Vagina (tissue), 2 donors: ENCODE data around the gene HAGHL. TPM values are rescaled to one million over a fixed set of nuclear protein-coding genes. Genes with fewer than 3 reads are reported as not detected.

ENCODE experiments used
- DNase-seq, 2 donors: peaks; one replicate each; pipeline ENCODE4 v3.0.0-alpha.2; 2017; ENCODE audit errors: extremely low spot score in 2 of 2
- H3K27ac ChIP-seq: fragments of 200-600 bp; sonication (generic); one replicate; pipeline ENCODE4 v1.5.1; 2019
- H3K27me3 ChIP-seq: fragments of 200-600 bp; sonication (generic); one replicate; pipeline ENCODE4 v1.5.1; 2019
- H3K36me3 ChIP-seq, 2 donors: fragments of 200-600 bp; sonication (generic); one replicate each; pipeline ENCODE4 v1.5.1; 2017 to 2019
- H3K4me1 ChIP-seq: fragments of 200-600 bp; sonication (generic); one replicate; pipeline ENCODE4 v1.5.1; 2019
- H3K4me3 ChIP-seq, 2 donors: fragments of 200-600 bp; sonication (generic); 1 replicate in 1 of 2; 2 replicates in 1 of 2; pipeline ENCODE4 v1.5.1; 2016 to 2019
- H3K9me3 ChIP-seq: fragments of 200-600 bp; sonication (generic); one replicate; pipeline ENCODE4 v1.5.1; 2019
- CTCF ChIP-seq, 3 experiments: fragments of 450-650 bp in 2 of 3; fragments of 200-600 bp in 1 of 3; sonication (generic) in 1 of 3; IDR thresholded peaks; one replicate each; pipeline ENCODE4 v1.5.1; 2017 to 2019; ENCODE audit warnings: antibody characterized with exemption in 3 of 3, mild to moderate bottlenecking in 2 of 3, moderate library complexity in 2 of 3
- POLR2A ChIP-seq, 2 donors: fragments of 450-650 bp; IDR thresholded peaks; one replicate each; pipeline ENCODE4 v1.6.1; 2017; ENCODE audit warnings: antibody characterized with exemption in 2 of 2, mild to moderate bottlenecking in 2 of 2, moderate library complexity in 2 of 2
- POLR2AphosphoS5 ChIP-seq, 2 donors: sonication (generic); formaldehyde crosslinking; IDR thresholded peaks; one replicate each; pipeline ENCODE4 v1.9.0; 2017; ENCODE audit warnings: antibody characterized with exemption in 2 of 2, mild to moderate bottlenecking in 2 of 2, low read depth in 1 of 2; ENCODE audit not compliant: insufficient read depth in 1 of 2
- intact Hi-C: fragments of 100-400 bp; cut with DNase I; formaldehyde crosslinking; loops from one replicate; pipeline ENCODE4 v1.15.1; 2023
- total RNA-seq: library from RNA; depleted of rRNA; stranded (reverse); fragments of >200 nt; gene quantifications from one replicate; pipeline ENCODE4 v1.2.3, GENCODE V29; 2016

The HAGHL gene
- total RNA-seq, 1 donor from 2014 or later: 5.2 TPM

GRCh38 chr16:722835-723633, 3.9 kb upstream of the HAGHL start:
- no peaks in the 10 kb centered on the region for H3K27me3 ChIP-seq
- intact Hi-C loops: loop anchor here (5.0 kb wide), 1 partner anchor 64 kb away; the partner anchor contains the start of genes CHTF18 and RPUSD1
- no peaks in the 10 kb centered on the region for H3K9me3 ChIP-seq
- TF ChIP-seq POLR2AphosphoS5 (IDR thresholded peaks at IDR 0.05; ENCODE audit: insufficient read depth in 1 of 2, low read depth in 1 of 2) (no peak), POLR2A (IDR thresholded peaks at IDR 0.05) (no peak), CTCF (IDR thresholded peaks at IDR 0.05) (no peak)
- peaks cover 47% of the 10 kb centered on the region for H3K4me1 ChIP-seq
- no peak overlapping the region for H3K4me3 ChIP-seq
- no peaks in the 10 kb centered on the region for H3K36me3 ChIP-seq
- no peak overlapping the region for H3K27ac ChIP-seq
- no peak for DNase-seq

GRCh38 chr16:723695-724094, 3.2 kb upstream of the HAGHL start:
- Histone ChIP-seq H3K4me3 (no peak overlapping the region), H3K27ac (no peak overlapping the region), H3K36me3 (no peaks in the 10 kb centered on the region), H3K27me3 (no peaks in the 10 kb centered on the region), H3K9me3 (no peaks in the 10 kb centered on the region), H3K4me1 (peaks cover 53% of the 10 kb centered on the region)
- intact Hi-C loops: loop anchor here (5.0 kb wide), 1 partner anchor 64 kb away; the partner anchor contains the start of genes CHTF18 and RPUSD1
- no peak for DNase-seq
- TF ChIP-seq POLR2A (IDR thresholded peaks at IDR 0.05): no peak
- TF ChIP-seq POLR2AphosphoS5 (IDR thresholded peaks at IDR 0.05; ENCODE audit: insufficient read depth in 1 of 2, low read depth in 1 of 2): no peak
- TF ChIP-seq CTCF (IDR thresholded peaks at IDR 0.05): no peak

GRCh38 chr16:724188-725040, 2.5 kb upstream of the HAGHL start:
- Histone ChIP-seq H3K4me3 (no peak overlapping the region), H3K36me3 (no peaks in the 10 kb centered on the region), H3K27ac (no peak overlapping the region), H3K27me3 (no peaks in the 10 kb centered on the region), H3K4me1 (peaks cover 59% of the 10 kb centered on the region), H3K9me3 (no peaks in the 10 kb centered on the region)
- DNase-seq: no peak
- TF ChIP-seq CTCF (IDR thresholded peaks at IDR 0.05): no peak
- no peak for TF ChIP-seq POLR2A (IDR thresholded peaks at IDR 0.05)
- no peak for TF ChIP-seq POLR2AphosphoS5 (IDR thresholded peaks at IDR 0.05; ENCODE audit: insufficient read depth in 1 of 2, low read depth in 1 of 2)
- intact Hi-C loops: loop anchor here (5.0 kb wide), 1 partner anchor 63 kb away; the partner anchor contains the start of genes CHTF18 and RPUSD1

GRCh38 chr16:725041-725376, 1.9 kb upstream of the HAGHL start:
- H3K27me3 ChIP-seq: no peaks in the 10 kb centered on the region
- no peaks in the 10 kb centered on the region for H3K9me3 ChIP-seq
- TF ChIP-seq CTCF (IDR thresholded peaks at IDR 0.05): no peak
- TF ChIP-seq POLR2A (IDR thresholded peaks at IDR 0.05): no peak
- TF ChIP-seq POLR2AphosphoS5 (IDR thresholded peaks at IDR 0.05; ENCODE audit: insufficient read depth in 1 of 2, low read depth in 1 of 2): no peak
- H3K27ac ChIP-seq: no peak overlapping the region
- intact Hi-C loops: no loop called here
- H3K4me1 ChIP-seq: peaks cover 56% of the 10 kb centered on the region
- DNase-seq: no peak
- no peak overlapping the region for H3K4me3 ChIP-seq
- H3K36me3 ChIP-seq: no peaks in the 10 kb centered on the region
